NCI-H146 treated with DMSO at 0.1 percent for 48 hours (cell line): ENCODE results near the gene DIDO1.
A peak's percentile ranks its signal among the peaks of the same experiment; 100 is the strongest.

ENCODE experiments used
- DNase-seq: peaks from one replicate; lab custom pipeline; 2025; ENCODE audit not compliant: unreplicated experiment; lab: John Stamatoyannopoulos, UW

DIDO1 gene

DNA sequence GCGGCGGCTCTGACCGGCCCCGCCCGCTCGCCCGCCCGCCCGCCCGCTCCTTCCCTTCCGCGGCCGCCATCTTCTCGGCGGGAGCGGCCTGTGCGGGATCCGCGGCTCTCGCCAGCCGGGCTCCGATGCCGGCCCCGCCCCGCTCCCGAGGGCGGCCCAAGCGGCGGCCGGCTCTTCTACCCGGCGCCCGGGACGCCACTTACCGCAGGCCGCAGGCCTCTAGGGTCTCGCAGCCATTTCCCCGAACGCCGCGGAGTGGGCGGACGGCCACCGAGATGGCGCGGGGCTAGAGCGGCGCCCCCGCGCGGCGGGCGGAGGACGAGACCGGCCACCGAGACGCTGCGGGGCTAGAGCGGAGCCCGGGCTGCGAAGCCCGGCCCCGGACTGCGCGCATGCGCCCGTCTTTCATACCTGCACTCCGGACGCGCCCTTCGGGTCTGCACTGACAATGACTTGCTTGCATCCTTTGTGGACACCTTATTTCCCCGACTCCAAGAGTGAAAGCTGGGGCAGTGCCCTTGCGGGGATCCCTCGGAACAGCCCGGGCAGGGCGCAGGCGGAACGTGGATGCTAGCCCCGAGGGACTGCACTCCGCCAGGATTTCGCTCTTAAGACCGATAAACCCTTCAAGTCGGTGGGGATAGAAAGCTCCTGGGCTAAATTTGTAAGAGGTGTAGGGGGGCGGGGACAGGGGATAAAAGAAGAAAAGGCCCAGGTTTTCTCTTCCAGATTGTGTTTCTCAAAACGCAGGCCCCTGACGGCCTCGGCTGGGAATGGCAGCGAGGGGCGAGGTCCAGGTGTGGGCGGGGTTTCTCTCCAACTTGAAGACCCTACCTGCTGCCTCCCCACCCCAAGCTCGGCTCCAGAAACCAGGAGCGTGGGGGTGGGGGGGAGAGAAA is at the start of gene DIDO1:
DIDO1 (minus strand) TSS at position 277 of the 899 bp plus-strand sequence.
- DNase-seq, result peak; percentile 85

DNA sequence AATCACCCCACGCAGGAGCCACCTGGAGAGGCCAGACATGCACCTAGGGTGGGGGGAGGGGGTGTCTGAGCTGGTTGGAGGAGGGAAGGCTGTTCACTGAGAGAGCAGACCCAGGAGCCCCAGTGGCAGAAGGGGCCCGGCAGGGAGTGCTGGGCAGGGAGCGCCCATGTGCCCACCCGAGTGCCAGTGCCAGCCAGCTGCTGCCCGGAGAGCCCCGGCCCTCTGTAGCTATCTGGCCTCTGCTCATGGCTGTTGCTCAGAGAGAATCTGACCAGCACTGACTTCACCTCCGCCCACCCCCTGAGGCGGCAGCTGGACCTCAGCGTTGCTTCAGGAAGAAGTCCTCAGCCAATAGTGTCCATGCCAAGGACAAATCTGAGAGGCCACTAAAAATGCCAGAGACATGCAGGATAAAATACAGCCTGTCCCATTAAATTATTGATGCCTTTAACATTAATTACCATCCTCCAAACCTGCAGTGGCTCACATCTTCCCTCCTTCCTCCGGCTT is 49.0 kb upstream of the DIDO1 start:
- DNase-seq, result no peak

DNA sequence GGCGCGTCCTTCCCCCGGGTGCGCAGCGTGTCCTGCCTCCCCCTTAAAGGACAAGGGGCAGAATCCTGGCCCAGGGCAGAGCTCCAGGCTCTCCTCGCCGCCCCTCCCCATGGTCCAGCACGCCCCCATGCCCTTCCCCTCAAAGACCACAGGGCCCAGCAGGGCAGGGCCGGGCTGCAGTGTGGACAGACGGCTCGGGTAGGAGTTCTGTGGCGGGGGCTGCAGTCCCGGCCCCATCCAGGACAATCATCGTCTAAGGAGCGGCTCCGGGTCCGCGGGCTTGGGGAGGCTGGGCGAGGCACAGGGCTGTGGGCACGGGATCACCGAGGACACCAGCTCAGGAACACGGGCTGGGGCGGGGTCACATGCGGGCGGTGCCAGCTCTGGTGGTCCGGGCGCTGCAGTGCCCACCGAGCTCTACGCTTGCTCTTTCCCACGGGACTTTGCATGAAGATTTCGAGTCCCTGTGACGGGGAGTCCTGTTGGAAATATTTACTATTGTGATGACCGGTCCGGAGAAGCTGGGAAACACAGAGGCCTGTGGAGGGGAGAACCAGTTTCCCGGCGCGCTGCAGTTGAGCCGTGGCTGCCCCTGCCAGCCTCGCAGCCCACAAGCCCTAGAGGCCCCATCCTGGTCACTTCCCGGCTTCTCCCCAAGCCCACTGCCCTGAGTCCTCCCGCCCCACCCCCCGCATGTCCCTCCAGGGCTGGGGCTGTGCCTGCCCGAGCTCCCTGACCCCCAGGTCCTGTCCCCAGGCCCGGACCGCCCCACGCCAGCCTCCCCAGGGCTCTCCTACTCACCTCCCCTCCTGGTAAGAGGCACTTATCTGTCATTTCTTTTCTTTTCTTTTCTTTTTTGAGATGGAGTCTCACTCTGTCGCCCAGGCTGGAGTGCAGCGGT is 46.8 kb upstream of the DIDO1 start:
- DNase-seq, result no peak

DNA sequence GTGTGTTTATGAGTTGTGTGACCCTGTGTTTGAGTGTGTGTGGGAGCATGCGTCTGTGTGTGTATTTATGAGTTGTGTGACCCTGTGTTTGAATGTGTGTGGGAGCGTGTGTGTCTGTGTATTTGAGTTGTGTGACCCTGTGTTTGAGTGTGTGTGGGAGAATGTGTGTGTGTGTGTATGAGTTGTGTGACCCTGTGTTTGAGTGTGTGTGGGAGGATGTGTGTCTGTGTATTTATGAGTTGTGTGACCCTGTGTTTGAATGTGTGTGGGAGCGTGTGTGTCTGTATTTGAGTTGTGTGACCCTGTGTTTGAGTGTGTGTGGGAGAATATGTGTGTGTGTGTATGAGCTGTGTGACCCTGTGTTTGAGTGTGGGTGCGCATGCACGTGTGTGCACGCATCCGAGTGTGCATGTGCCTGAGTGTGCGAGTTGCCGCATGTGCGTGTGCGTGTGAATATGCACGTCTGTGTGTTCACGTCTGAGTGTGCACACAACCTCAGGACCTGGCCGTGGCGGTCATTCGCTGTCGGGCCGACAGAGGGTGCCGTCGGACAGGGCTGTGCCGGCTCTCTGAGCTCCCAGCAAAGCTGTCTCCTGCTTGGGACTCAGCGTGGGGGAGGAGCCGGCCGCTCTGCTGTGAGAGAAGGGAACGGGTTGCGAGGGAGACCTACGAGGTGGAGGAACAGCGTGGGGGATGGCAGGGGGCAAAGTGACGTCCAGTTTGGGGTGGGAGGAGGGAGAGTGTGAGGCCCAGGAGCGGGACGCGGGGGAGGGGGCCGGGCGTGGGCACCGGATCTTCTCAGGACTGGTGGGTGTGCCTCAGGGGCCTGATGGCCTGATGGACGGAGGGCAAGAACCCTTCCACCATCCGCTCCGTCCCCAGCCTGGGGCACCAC is 45.9 kb upstream of the DIDO1 start:
- DNase-seq, result peak; percentile 72

DNA sequence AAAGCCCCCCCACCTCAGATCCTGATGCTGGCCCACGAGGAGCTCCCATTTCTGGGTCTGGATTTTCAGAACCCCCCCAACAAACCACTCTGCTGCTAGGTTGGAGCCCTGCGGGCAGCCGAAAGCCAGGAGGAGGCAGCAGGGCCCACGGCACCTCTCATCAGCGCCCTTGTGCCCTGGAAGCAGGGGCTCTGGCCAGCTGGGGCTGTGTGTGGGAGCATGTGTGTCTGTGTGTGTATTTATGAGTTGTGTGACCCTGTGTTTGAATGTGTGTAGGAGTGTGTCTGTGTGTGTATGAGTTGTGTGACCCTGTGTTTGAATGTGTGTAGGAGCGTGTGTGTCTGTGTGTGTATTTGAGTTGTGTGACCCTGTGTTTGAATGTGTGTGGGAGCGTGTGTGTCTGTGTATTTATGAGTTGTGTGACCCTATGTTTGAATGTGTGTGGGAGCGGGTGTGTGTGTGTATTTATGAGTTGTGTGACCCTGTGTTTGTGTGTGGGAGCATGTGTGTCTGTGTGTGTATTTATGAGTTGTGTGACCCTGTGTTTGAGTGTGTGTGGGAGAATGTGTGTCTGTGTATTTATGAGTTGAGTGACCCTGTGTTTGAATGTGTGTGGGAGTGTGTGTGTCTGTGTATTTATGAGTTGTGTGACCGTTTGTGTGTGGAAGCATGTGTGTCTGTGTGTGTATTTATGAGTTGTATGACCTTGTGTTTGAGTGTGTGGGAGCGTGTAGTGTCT is 45.1 kb upstream of the DIDO1 start:
- no peak for DNase-seq

DNA sequence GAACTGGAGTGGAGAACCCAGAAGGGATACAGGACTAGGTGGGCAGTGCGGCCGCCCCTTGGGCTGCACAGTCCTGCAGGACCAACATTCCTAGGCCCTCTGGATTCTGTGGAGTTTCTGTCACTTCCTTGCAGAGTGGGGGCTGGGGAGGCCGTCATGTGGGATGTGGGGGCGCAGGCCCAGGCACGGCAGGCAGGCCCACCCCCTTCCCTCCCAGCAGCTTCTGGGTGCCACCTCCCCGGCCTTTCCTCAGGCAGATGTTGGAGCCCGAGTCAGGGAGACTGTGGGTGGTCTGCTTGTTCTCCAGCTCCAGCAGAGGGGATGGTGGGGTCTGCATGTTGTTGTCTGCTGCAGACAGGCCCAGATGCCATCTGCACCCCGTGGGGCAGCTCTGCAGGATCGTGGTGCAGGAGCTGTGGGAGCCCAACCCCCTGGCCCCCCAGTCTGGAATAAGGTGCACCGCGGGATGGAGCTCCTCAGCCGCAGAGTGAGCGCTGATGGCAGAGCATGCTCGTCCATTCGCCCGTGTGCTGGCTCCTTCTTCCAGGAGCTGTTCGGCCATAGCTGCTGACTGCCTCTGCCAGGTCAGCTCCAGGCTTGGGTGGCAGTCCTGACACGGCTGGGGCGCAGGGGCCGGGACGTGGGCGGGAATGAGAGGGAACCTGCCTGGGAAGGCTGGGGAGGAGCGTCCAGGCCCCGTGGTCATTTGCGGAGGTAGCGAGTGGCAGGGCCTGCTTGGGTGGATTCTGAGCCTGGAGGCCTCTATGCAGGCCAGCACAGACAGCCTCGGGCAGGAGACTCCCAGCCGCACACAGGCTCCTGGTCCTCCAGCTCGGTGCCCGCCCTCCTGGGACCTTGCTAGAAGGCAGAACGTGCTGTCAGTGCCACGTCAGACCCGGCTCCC is 44.3 kb upstream of the DIDO1 start:
- DNase-seq, result no peak

DNA sequence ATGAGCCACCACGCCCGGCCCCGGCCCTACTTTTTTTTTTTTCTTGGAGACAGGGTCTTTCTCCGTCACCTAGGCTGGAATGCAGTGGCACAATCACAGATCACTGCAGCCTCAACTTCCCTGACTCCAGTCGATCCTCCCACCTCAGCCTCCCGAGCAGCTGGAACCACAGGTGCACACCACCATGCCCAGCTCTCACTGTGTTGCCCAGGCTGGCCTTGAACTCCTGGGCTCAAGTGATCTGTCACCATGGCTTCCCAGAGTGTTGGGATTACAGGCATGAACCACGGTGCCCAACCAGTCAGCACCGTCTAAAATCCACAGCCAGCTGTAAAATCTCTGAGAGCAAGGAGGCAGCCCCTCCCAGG is 43.6 kb upstream of the DIDO1 start:
- DNase-seq, result no peak

DNA sequence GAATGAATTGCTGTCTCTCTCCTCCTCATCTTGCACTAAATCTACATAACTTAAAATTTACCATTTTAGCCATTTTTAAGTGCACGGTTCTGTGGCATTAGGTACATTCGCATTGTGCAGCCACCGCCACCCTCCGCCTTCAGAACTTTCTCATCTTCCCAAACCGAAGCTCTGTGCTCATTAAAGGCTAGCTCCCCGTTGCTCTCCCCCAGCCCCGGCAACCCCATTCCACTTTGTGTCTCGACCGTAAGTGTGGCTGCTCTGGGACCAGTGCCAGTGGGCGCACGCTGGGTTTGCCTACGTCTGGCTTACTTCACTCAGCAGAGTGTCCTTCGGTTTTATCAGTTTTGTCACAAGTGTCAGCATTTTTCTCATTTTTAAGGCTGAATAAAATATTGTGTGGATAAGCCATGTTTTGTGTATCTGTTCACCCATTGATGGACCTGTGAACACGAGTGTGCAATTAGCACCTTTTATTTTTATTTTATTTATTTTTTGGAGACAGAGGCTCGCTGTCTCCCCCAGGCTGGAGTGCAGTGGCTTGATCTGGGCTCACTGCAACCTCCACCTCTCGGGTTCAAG is 43.0 kb upstream of the DIDO1 start:
- DNase-seq, result no peak

DNA sequence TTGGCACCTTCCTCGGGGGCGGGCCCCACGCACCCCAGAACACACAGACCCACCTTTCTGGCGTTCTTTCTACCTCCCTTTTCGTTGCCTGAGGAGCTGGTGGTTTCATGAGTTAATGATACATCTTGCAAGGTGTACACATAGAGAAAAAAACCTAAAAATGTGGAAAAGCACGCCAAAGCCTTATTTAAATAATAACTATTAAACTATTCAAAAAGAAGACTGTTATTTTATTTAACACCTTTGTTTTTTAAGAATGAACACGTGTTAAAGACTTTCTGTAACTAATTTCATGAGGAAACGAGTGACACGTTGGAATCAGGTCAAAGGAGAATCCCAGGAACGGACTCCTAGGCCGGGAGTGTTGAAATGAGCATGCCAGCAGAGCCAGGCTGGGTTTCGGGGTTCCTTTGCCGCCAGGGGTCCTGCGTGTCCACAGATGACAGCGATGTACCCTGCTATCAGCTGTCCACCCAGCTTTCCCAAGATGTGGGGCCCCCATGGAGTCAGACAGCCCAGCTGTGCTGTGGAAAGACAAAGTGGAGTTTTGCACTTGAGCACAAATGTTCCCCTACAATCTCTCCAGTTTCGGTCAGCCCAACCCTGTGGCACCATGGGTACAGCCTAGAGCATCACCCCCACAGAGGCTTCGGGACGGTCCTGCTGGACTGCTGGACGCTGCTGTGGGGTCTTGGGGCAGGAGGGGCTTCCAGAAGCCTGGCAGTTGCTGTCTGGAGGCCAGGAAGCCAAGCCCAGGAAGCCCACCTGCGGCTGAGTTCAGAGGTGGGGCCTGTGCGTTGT is 42.3 kb upstream of the DIDO1 start:
- no peak for DNase-seq

DNA sequence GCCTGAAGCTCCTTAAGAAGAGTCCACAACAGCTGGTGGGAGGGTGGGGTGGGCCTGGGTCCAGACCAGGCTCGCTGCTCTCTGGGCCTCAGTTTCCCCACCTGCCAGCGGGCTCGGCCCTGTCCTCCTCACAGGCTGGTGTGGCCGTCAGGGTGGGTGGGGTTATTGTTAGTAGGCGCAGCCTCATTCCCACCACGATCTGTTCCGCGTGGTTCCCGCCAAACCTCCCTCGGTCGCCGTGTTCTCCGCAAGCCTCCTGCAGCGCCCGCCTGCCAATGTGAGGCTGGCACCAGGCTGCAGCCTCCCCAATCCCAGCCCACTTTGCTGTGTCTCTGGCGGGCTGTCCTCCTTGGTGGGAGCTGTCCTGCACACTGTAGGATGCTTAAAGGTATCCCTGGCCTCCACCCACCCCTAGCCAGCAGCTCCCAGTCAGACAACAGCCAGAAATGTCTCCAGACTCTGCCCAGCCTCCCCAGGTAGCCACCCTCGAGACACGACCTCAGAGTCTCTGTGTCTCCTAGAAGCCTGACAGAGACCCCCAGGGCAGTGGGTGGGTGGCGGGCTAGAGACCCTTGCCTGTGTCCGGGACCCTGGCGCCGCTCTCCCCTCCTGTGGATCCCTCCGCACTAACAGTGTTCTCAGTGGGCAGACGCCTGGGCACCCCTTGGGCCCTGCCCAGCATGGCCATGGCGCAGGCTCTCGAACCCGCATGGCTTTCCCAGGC is 41.5 kb upstream of the DIDO1 start:
- DNase-seq, result no peak

DNA sequence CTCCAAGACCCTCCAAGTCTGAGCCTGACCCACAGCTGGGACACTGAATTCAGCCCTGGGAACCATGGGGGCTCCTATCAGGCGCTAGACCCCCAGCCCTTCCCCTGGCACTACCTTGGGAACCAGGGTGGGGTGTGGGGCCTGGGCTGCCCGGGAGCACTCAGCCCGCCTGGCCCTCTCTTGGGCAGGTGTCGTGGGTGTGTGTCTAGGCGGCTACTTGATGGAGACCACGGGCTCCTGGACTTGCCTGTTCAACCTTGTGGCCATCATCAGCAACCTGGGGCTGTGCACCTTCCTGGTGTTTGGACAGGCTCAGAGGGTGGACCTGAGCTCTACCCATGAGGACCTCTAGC is 40.8 kb upstream of the DIDO1 start:
- DNase-seq, result no peak

DNA sequence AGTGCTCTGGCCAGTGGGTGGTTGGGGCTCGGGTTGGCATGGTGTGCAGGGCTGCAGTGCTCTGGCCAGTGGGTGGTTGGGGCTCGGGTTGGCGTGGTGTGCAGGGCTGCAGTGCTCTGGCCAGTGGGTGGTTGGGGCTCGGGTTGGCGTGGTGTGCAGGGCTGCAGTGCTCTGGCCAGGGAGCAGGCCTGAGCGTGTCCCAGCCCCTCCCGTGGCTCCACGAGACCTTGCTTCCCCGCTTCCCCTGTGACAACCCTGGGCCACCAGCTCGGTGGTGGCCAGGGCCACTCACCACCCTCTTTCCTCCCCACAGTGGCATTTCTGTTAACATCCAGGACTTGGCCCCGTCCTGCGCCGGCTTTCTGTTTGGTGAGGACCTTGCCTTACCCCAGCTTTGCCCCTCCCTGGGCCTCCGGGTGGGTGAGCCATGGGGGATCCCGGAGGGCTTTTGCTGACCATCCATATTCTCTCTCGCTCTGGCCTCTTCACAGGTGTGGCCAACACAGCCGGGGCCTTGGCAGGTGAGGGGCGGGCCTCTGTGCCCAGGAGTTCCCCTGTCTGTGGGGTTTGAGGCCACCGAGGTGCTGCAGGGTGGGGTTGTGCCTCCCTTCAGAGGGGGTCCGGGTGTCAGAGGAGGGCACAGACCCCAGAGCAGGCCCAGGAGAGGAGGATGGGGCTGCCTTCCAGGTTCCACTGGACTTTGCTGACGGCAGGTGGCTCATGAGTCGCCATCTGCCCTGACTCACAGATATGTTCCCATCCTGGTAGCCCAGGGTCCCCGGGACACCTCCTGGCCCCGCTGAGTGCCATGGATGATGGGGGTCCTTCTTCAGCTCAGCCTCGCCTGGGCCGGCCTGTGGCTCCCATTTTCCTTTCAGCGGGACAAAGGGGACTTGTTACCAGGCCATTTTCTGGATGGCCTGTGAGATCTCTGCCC is 40.2 kb upstream of the DIDO1 start:
- no peak for DNase-seq

DNA sequence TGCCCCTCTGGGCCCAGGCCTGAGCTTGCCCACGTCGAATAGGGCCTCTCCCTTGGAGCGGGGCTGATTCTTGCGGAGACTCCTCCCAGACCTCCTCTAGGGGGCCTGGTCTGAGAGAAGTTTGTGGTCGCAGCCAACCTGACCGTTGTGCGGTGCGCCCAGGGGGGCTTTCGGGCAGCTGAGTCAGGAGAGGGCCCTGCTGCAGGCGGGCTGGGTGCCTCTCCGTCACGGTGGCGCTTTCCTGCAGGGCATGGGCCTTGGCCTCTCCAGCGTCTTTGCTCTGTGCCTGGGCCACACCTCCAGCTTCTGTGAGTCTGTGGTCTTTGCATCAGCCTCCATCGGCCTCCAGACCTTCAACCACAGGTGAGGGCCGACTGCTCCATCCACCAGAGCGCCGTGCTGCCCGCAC is 39.1 kb upstream of the DIDO1 start:
- DNase-seq, result no peak

DNA sequence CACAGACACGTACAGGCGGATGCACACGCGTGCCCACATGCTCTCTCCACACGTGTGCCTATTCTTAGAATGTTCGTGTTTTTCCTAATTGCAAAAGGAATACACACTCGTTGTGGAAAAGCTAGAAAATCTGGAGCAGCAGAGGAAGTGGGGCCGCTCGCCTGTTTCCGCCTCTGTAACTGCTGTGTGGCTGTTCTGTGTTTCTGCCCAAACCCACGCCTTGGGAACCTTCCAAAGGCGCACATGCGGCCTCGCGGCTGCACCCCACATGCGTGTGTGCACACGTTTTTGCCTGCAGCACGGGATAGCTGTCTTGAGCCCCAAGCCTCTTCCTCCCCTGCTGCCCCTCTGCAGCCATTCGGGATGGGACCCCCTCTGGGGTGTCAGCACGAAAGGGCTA is 38.4 kb upstream of the DIDO1 start:
- no peak for DNase-seq

DNA sequence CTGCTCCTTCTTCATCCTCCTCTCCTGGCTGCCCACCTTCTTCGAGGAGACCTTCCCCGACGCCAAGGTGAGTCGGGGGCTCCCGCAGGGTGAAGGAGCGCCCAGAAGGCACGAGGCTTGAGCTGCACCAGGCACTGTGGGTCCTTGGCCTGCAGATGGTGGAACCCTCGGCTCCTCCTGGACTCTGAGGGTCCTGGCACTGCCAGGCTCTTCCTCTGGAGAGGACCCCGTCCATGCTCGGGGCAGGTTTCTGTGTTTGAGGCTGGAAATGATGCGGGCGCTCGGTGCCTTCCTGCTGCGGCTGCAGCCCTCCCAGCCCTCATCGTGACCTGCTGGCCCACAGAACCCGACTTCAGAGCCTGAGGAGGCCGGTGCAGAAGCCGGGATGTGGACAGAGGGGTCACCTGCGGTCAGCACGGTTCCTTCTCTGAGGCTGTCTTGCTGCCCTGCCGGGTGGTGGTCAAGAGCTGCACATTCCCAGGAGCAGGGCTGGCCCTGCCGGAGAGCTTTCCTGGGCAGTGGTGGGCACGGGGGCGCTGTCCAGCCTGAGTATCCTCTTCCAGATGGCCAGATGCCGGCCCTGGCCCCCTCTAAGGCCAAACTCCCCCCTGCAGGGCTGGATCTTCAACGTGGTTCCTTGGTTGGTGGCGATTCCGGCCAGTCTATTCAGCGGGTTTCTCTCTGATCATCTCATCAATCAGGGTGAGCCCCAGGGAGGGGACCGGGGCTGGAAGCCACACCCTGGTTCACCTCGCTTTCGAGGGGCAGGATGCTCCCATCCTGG is 37.5 kb upstream of the DIDO1 start:
- DNase-seq, result no peak
